Nephron (organoid): ENCODE data around the gene MDM2.

Experiments
- H3K27ac Mint-ChIP-seq, 3 experiments: 2 replicates each; pipeline ENCODE4 v1.8.0; 2020; ENCODE audit warnings: mixed read lengths in 3 of 3, mild to moderate bottlenecking in 2 of 3, moderate library complexity in 1 of 3
- H3K27me3 Mint-ChIP-seq: 2 replicates; pipeline ENCODE4 v1.8.0; 2021; ENCODE audit warnings: low read depth, mild to moderate bottlenecking, moderate library complexity, mixed read lengths
- H3K36me3 Mint-ChIP-seq: 2 replicates; pipeline ENCODE4 v1.8.0; 2020; ENCODE audit warnings: low read depth, mixed read lengths
- H3K4me1 Mint-ChIP-seq: 2 replicates; pipeline ENCODE4 v1.8.0; 2020; ENCODE audit warnings: mixed read lengths
- H3K4me3 Mint-ChIP-seq, 3 experiments: 2 replicates each; pipeline ENCODE4 v1.8.0; 2020; ENCODE audit warnings: mild to moderate bottlenecking in 3 of 3, mixed read lengths in 3 of 3, moderate library complexity in 2 of 3
- H3K9me3 Mint-ChIP-seq: 2 replicates; pipeline ENCODE4 v1.8.0; 2020; ENCODE audit warnings: mixed read lengths
- CTCF ChIP-seq, 3 experiments: fragments of 200-600 bp; sonication (generic); IDR thresholded peaks; one replicate each; pipeline ENCODE4 v1.5.0; 2021; ENCODE audit warnings: antibody characterized with exemption in 3 of 3; ENCODE audit not compliant: unreplicated experiment in 3 of 3

Gene MDM2

GRCh38 chr12:68864604-68865003 is 56.6 kb downstream of the MDM2 start:
- TF ChIP-seq CTCF (IDR thresholded peaks at IDR 0.05; ENCODE audit: unreplicated experiment in 3 of 3) = no peak

GRCh38 chr12:68865399-68866164 is 57.6 kb downstream of the MDM2 start:
- no peak overlapping the region for H3K27ac Mint-ChIP-seq
- no peaks in the 10 kb centered on the region for H3K27me3 Mint-ChIP-seq
- H3K36me3 Mint-ChIP-seq = peaks cover 3% of the 10 kb centered on the region
- H3K4me1 Mint-ChIP-seq = peaks cover 11% of the 10 kb centered on the region
- no peaks in the 10 kb centered on the region for H3K9me3 Mint-ChIP-seq
- no peak overlapping the region for H3K4me3 Mint-ChIP-seq
- no peak for TF ChIP-seq CTCF (IDR thresholded peaks at IDR 0.05; ENCODE audit: unreplicated experiment in 3 of 3)

More at GRCh38 chr12:68864604-68865003, 56.6 kb downstream of the MDM2 start:
- no peaks in the 10 kb centered on the region for H3K27me3 Mint-ChIP-seq
- no peaks in the 10 kb centered on the region for H3K9me3 Mint-ChIP-seq
- peaks cover 3% of the 10 kb centered on the region for H3K36me3 Mint-ChIP-seq
- no peak overlapping the region for H3K27ac Mint-ChIP-seq
- no peak overlapping the region for H3K4me3 Mint-ChIP-seq
- peaks cover 11% of the 10 kb centered on the region for H3K4me1 Mint-ChIP-seq

- Mint-ChIP-seq H3K27me3 (no peaks in the 10 kb centered on the region), H3K4me1 (peaks cover 11% of the 10 kb centered on the region), H3K9me3 (no peaks in the 10 kb centered on the region), H3K4me3 (no peak overlapping the region), H3K36me3 (peaks cover 3% of the 10 kb centered on the region), H3K27ac (no peak overlapping the region)
- no peak for TF ChIP-seq CTCF (IDR thresholded peaks at IDR 0.05; ENCODE audit: unreplicated experiment in 3 of 3)
Observed at GRCh38 chr12:68866950-68867349, 59.0 kb downstream of the MDM2 start.

DNA sequence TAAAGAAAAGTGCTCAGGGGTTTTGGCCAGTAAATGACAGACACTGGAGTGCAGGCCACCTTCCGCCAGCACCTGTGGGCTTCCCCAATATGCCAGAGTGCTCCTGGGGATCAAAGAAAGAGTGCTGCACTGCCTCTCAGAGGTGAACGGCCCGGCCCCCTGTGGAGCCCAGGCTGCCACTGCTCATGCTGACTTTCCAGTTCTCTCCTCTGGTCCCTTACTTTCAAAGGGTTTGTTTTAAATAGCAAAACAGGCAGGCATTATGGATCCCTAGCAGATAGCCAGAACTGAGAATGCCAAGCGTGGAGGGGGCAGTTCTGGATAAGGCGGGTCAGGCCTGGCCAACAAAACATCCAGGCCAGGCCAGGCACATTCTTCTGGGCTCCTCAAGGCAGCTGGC is 59.6 kb downstream of the MDM2 start:
- H3K27ac Mint-ChIP-seq = no peak overlapping the region

DNA sequence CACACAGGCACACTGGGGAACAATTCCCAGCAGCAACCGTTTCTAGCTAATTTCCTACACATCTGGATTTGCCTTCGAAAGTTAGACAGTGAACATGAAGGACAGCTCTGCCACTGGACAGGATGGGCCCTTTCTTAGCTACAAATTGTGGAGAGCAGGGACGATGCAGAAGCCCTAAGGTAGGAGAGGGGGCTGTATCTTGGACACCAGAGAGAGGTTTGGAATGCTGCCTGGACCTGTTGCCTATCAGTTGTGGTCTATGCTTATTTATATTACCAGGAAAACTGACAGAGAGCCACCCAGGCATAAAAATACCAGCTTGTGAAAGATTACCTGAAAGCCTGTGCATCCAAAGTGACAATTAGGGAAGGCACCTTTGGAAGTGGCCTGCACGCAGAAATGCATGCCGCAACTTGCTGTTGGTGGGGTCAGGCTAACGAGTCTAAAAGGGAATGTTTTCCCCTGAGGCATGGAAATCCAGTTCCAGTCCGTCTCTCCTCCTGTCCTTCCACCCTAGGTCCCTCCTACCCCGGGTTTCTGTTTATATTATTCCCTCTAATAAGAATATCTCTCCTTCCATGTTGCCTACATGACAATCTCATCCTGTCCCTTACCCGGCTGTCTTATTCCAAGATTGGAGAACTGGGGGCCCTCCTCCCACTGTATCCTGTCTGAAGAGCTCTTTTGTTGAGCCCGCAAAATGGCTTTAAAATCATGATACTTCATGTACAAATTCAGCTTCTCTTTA is 60.2 kb downstream of the MDM2 start:
- no peaks in the 10 kb centered on the region for H3K27me3 Mint-ChIP-seq
- no peak overlapping the region for H3K4me3 Mint-ChIP-seq
- no peak for TF ChIP-seq CTCF (IDR thresholded peaks at IDR 0.05; ENCODE audit: unreplicated experiment in 3 of 3)
- H3K4me1 Mint-ChIP-seq = peaks cover 11% of the 10 kb centered on the region
- H3K27ac Mint-ChIP-seq = no peak overlapping the region
- peaks cover 3% of the 10 kb centered on the region for H3K36me3 Mint-ChIP-seq
- H3K9me3 Mint-ChIP-seq = no peaks in the 10 kb centered on the region

More for the DNA sequence above, 59.6 kb downstream of the MDM2 start:
- no peak for TF ChIP-seq CTCF (IDR thresholded peaks at IDR 0.05; ENCODE audit: unreplicated experiment in 3 of 3)
- H3K36me3 Mint-ChIP-seq = peaks cover 3% of the 10 kb centered on the region
- H3K4me1 Mint-ChIP-seq = peaks cover 11% of the 10 kb centered on the region
- H3K9me3 Mint-ChIP-seq = no peaks in the 10 kb centered on the region
- H3K27me3 Mint-ChIP-seq = no peaks in the 10 kb centered on the region
- H3K4me3 Mint-ChIP-seq = no peak overlapping the region
